MM.1S (cell line): ENCODE measurements around the gene PDE6G.

ENCODE experiments used
- DNase-seq: peaks from one replicate; pipeline ENCODE4 v3.0.0-alpha.2; 2015
- H2AFZ ChIP-seq: fragments of 300-600 bp; sonication (generic); 2 replicates; pipeline ENCODE4 v1.6.0; 2016; ENCODE audit warnings: antibody characterized with exemption, low read length
- H3F3A ChIP-seq: fragments of 300-600 bp; sonication (generic); 2 replicates; pipeline ENCODE4 v1.6.1; 2016; ENCODE audit warnings: mild to moderate bottlenecking, antibody characterized with exemption, low read length, moderate library complexity, mixed read lengths; ENCODE audit not compliant: insufficient read depth
- H3K27ac ChIP-seq: fragments of 300-600 bp; sonication (generic); 2 replicates; pipeline ENCODE4 v1.5.1; 2016; ENCODE audit warnings: mild to moderate bottlenecking, low read length
- H3K27me3 ChIP-seq: fragments of 300-600 bp; sonication (generic); replicated peaks from 2 replicates; pipeline ENCODE4 v1.6.0; 2016; ENCODE audit warnings: low read length; ENCODE audit not compliant: insufficient read depth
- H3K36me3 ChIP-seq: fragments of 300-600 bp; sonication (generic); replicated peaks from 2 replicates; pipeline ENCODE4 v1.6.1; 2016; ENCODE audit warnings: mild to moderate bottlenecking, low read length, mixed read lengths; ENCODE audit not compliant: insufficient read depth
- H3K4me1 ChIP-seq: fragments of 300-600 bp; sonication (generic); 2 replicates; pipeline ENCODE4 v1.6.1; 2016; ENCODE audit warnings: low read length, mixed read lengths
- H3K4me2 ChIP-seq: fragments of 300-600 bp; sonication (generic); 2 replicates; pipeline ENCODE4 v1.6.0; 2016; ENCODE audit warnings: low read depth, low read length
- H3K4me3 ChIP-seq: fragments of 300-600 bp; sonication (generic); 2 replicates; pipeline ENCODE4 v1.5.1; 2016; ENCODE audit warnings: low read length, mixed read lengths
- H3K79me2 ChIP-seq: fragments of 300-600 bp; sonication (generic); 2 replicates; pipeline ENCODE4 v1.6.1; 2016; ENCODE audit warnings: mixed run types, low read length, mixed read lengths
- H3K9ac ChIP-seq: fragments of 300-600 bp; sonication (generic); 2 replicates; pipeline ENCODE4 v1.6.1; 2016; ENCODE audit warnings: low read length, mixed read lengths
- H3K9me2 ChIP-seq: fragments of 300-600 bp; sonication (generic); replicated peaks from 2 replicates; pipeline ENCODE4 v1.6.1; 2016; ENCODE audit warnings: mild to moderate bottlenecking, low read length, mixed read lengths; ENCODE audit not compliant: insufficient read depth
- H3K9me3 ChIP-seq: fragments of 300-600 bp; sonication (generic); replicated peaks from 2 replicates; pipeline ENCODE4 v1.6.1; 2016; ENCODE audit warnings: mild to moderate bottlenecking, low read length, mixed read lengths; ENCODE audit not compliant: insufficient read depth
- H4K20me1 ChIP-seq: fragments of 300-600 bp; sonication (generic); 2 replicates; pipeline ENCODE4 v1.6.1; 2016; ENCODE audit warnings: mild to moderate bottlenecking, low read length, moderate library complexity, mixed read lengths; ENCODE audit not compliant: insufficient read depth
- EZH2 ChIP-seq: fragments of 300-600 bp; sonication (generic); optimal IDR thresholded peaks from 2 replicates; pipeline ENCODE3; 2017; ENCODE audit warnings: low read depth, mild to moderate bottlenecking, antibody characterized with exemption, low read length, mixed read lengths
- EZH2phosphoT487 ChIP-seq: fragments of 300-600 bp; sonication (generic); IDR thresholded peaks from 2 replicates; pipeline ENCODE4 v1.6.1; 2018; ENCODE audit warnings: antibody characterized with exemption, low read length
- TF ChIP-seq, protein P1 (sequence below): fragments of 300-600 bp; sonication (generic); IDR thresholded peaks from 2 replicates; pipeline ENCODE4 v1.5.1; 2016; ENCODE audit warnings: antibody characterized with exemption, low read length, mixed read lengths

Gene PDE6G

DNA sequence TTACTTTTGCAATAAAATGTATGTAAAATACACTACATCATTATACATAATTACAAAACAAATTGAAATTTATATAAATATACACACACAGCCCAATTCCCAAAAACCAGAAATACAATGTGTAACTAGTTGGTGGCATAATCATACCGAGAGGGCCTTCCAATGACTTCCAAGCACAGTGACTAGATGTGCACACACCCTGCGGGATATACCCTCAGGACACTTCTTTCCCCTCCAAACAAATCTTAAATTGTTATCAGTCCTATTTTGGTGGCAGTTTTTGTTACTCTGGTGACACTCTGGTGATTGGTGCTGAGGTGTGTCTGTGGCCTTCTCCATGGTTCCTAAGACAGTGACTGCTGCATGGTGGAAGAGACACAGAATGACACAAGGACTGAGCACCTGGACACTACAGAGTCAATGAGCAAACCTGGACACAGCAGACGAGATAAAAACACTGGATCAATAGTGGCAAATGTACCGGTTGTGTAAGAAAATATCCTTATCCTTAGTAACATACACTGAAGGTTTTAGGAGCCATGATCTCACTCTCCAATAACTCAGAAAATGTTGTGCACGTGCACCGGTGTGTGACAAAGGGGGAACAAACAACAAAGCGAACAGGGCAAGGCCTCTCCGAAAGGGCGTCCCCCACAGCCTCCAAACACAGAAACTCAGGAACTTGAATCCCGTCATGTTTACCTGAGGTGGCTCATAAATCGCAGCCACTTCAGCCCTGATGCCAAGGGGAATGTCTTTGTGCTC, 52.3 kb downstream of the PDE6G start:
- Histone ChIP-seq H3K9me2 (no peaks in the 10 kb centered on the region), H3F3A (peaks cover 17% of the 10 kb centered on the region; the same call in 1 of the 2 replicates), H3K9ac (no peak overlapping the region), H3K4me1 (peaks cover 12% of the 10 kb centered on the region; the same call in 1 of the 2 replicates), H3K36me3 (peaks cover 35% of the 10 kb centered on the region), H2AFZ (no peak overlapping the region), H3K27ac (no peak overlapping the region), H3K4me3 (no peak overlapping the region), H3K79me2 (peaks cover 69% of the 10 kb centered on the region), H3K4me2 (no peak overlapping the region), H4K20me1 (0 out of 2 replicates have a peak, but pooled peaks cover 4% of the 10 kb centered on the region), H3K27me3 (no peaks in the 10 kb centered on the region), H3K9me3 (no peaks in the 10 kb centered on the region)
- TF ChIP-seq EZH2: no peak
- TF ChIP-seq, protein P1, sequence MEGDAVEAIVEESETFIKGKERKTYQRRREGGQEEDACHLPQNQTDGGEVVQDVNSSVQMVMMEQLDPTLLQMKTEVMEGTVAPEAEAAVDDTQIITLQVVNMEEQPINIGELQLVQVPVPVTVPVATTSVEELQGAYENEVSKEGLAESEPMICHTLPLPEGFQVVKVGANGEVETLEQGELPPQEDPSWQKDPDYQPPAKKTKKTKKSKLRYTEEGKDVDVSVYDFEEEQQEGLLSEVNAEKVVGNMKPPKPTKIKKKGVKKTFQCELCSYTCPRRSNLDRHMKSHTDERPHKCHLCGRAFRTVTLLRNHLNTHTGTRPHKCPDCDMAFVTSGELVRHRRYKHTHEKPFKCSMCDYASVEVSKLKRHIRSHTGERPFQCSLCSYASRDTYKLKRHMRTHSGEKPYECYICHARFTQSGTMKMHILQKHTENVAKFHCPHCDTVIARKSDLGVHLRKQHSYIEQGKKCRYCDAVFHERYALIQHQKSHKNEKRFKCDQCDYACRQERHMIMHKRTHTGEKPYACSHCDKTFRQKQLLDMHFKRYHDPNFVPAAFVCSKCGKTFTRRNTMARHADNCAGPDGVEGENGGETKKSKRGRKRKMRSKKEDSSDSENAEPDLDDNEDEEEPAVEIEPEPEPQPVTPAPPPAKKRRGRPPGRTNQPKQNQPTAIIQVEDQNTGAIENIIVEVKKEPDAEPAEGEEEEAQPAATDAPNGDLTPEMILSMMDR: no peak
- TF ChIP-seq EZH2phosphoT487: no peak
- DNase-seq: no peak

DNA sequence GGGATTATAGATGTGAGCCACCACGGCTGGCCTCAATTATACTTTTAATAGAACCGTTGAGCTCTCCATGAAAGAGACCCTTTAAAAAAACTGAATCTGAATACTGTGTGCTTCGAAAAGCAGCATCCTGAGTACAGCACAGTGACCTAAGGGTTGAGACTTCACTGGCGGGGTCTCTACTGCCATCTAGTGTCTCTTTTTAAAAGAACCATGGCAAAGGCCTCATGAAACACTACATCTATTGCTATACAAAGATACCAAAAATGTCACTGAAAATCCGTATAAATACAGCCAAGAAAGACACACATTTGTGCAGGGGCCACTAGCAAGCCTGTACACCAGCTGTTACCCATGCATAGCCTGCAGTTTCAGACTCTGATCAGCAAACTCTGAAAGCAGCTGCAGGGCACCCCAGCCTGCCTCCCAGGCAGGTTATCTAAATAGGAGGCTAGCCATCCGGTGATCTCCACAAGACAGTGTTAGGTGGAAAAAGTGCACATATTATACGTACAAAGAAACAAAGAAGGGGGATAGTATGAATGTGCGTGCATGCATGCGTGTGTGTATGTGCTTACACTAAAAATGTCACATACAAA, 54.7 kb downstream of the PDE6G start:
- Histone ChIP-seq H3K4me2 (no peak overlapping the region), H3K9me2 (no peaks in the 10 kb centered on the region), H4K20me1 (peaks cover 3% of the 10 kb centered on the region; the same call in 1 of the 2 replicates), H3K4me1 (peaks cover 23% of the 10 kb centered on the region), H2AFZ (no peak overlapping the region), H3K27ac (no peak overlapping the region), H3K79me2 (peaks cover 53% of the 10 kb centered on the region), H3F3A (peaks cover 29% of the 10 kb centered on the region), H3K9me3 (no peaks in the 10 kb centered on the region), H3K9ac (no peak overlapping the region), H3K27me3 (no peaks in the 10 kb centered on the region), H3K36me3 (peaks cover 24% of the 10 kb centered on the region), H3K4me3 (no peak overlapping the region)
- DNase-seq: peak; percentile 64
- TF ChIP-seq EZH2phosphoT487: no peak
- TF ChIP-seq, protein P1: peak; percentile 85
